Epithelial cell of esophagus (primary cell): Measurements from ENCODE around the gene MAN2A1.

Experiments
- DNase-seq: peaks from one replicate; pipeline ENCODE4 v3.0.0; 2010; ENCODE audit warnings: low read depth
- H3K4me3 ChIP-seq: 2 replicates; pipeline ENCODE4 v1.5.1; 2011; ENCODE audit warnings: mild to moderate bottlenecking, low read length, control low read depth
- CTCF ChIP-seq: IDR thresholded peaks from 2 replicates; pipeline ENCODE4 v1.5.1; 2011; ENCODE audit warnings: low read depth, mild to moderate bottlenecking, low read length, control low read depth, inconsistent platforms; ENCODE audit not compliant: insufficient read depth; ENCODE audit errors: missing control alignments

The MAN2A1 gene

DNA sequence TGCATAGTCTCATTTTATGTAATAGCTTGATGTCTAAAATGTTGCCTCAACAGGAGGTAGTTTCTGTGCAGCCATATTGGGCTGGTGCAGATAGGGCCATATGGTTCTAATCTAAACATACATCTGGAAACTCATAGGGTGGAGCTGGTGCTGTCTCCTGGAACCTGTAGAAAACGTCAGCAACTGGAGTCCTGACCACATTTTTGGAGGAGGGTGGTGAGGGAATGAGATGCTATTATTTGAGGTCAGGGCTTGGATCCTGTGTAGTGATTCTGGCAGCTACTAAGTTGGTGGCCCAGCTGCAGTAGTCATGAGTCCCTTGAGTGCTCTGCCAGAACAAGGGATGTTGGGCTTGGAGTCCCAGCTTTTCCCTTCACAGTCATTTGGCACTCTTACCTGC, 14.1 kb downstream of the MAN2A1 start:
- no peak for TF ChIP-seq CTCF
- H3K4me3 ChIP-seq = no peak overlapping the region
- DNase-seq = no peak

DNA sequence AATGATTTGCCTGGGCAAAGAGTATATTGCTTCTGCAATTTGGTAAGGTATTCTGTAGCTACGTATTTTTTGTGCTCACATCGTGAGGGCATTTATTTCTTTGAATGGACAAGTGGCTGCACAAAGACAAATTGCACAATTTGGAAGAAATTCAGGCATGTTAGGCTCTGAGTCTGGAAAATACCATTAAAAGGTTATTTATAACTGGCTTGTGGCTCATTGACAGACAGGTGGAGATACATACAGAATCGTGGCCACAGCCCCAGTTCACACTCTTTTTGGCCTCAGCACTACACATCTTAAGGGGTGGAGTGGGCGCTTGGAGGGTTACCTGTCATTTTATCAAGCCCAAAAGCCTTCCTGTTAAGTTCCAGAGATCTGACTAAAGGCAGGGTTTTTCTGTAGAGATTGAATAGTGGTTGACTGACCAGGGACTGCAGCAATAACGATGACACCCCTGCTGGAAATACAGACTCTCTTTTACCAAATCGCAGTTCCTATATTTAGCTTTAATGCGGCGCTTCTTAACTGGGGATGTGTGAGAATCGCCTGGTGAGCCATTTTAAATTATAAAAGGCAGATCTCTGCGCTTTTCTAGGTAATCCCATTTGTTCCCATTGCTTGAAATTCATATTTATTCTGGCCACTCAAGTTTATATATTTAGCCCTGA, 14.7 kb downstream of the MAN2A1 start:
- no peak for TF ChIP-seq CTCF
- no peak overlapping the region for H3K4me3 ChIP-seq
- no peak for DNase-seq

DNA sequence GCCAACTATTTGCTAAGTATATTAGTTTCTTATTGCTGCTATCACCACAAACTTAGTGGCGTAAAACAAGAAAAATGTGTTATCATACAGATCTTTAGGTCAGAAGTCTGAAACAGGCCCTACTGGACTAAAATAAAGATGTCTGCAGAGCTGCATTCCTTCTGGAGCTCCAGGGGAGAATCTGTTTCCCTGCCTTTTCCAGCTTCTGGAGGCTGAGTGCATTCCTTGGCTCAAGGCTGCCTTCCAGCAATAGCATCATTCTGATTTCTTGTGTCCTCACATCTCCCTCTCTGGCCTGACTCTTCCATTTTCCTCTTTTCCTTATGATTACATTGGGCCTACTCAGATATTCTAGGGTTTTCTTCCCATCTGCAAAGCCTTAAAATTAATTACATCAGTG, 15.9 kb downstream of the MAN2A1 start:
- TF ChIP-seq CTCF = no peak
- no peak for DNase-seq
- H3K4me3 ChIP-seq = no peak overlapping the region

DNA sequence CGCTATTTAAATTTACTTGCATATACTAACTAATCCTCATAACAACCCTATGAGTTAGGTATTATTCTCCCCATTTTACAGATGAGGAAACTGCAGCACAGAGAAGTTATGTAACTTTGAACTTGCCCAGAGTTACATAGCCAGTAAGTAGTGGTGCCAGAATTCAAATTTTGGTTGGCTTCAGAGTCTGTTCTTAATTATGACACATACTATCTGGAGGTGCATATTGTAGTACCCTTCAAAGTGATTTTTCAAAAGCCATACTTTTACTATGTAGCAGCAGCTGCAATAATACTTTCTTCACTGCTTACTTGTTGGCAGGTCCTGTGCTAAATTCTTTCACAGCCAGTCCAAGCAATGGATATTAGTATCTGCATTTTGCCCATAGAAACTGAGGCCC, 16.4 kb downstream of the MAN2A1 start:
- no peak overlapping the region for H3K4me3 ChIP-seq
- DNase-seq = no peak

DNA sequence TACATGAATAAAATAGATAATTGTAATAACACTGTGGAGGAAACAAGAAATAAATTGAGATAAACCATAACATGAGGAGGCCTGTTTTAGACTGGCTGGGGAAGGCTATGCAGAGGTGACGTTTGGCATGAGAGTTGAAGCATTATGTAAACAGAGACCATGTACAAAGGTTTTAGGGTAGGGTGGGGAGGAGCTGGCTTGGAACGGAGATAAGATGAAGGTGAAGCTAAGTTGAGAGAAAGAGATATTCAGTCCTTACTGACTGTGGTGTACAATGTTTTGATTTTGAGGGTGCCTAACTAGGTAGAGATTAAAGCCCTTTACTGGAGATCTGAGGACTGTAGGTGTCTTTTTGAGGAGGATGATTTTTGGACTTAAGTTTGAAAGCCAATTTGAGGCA, 17.8 kb downstream of the MAN2A1 start:
- no peak for DNase-seq
- no peak overlapping the region for H3K4me3 ChIP-seq
- no peak for TF ChIP-seq CTCF

More for the DNA sequence above, 16.4 kb downstream of the MAN2A1 start:
- TF ChIP-seq CTCF = no peak

GRCh38 chr5:109708813-109709212, 19.1 kb downstream of the MAN2A1 start:
- TF ChIP-seq CTCF = no peak
- no peak for DNase-seq
- H3K4me3 ChIP-seq = no peak overlapping the region

GRCh38 chr5:109709225-109709624, 19.5 kb downstream of the MAN2A1 start:
- H3K4me3 ChIP-seq = no peak overlapping the region
- no peak for TF ChIP-seq CTCF
- DNase-seq = no peak
